ENCODE data around the gene CYP2A13.
"Not testable (repeated sequence)": the region's sequence is repeated elsewhere in the genome, so short reads cannot be mapped to it uniquely, and the experiment has no call there.

The CYP2A13 gene

DNA sequence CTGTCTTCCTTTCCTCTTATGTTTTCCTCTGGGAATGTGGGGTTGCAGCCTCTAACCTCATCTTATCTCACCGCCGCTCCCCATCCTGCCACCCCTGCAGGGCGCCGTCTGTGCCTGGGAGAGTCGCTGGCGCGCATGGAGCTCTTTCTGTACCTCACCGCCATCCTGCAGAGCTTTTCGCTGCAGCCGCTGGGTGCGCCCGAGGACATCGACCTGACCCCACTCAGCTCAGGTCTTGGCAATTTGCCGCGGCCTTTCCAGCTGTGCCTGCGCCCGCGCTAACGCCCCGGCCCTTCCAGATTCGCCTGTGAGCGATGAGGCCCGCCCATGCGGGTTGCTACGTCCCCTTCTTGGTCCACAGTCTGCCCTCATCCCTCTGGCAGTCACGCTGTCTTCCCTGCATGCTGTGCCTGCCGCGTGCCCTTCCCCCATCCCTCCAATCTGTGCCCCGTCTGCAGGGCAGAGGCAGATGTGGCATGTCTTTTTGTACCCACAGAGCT, 39.6 kb downstream of the CYP2A13 start:
- H3K27me3 Mint-ChIP-seq (ENCODE audit: low read depth), result peaks cover 36% of the 10 kb centered on the region
- H3K36me3 Mint-ChIP-seq (ENCODE audit: low read depth); H3K9me3 Mint-ChIP-seq; H3K27ac Mint-ChIP-seq: not testable (repeated sequence)
- DNase-seq (ENCODE audit: low spot score), result peak; percentile 52
- H3K4me3 Mint-ChIP-seq, result peak overlapping the region; percentile 61
- H3K4me1 Mint-ChIP-seq (ENCODE audit: low read depth), result peaks cover 13% of the 10 kb centered on the region

DNA sequence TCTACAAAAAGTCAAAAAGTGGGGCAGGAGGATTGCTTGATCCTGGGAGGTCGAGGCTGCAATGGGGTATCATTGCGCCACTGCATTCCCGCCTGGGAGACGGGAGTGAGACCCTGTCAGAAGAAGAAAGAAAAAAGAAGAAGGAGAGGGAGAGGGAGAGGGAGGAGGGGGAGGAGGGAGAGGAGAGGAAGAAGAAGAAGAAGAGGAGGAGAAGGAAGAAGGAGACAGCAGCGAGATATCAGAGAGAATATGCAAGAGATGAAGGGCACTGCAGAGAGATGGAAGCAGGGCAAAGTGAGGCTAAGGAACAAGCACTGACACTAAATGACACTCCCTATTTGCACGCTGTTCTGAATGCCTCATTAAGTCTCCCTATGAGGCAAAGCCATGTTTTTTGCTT, 40.4 kb downstream of the CYP2A13 start:
- H3K4me1 Mint-ChIP-seq (ENCODE audit: low read depth), result peaks cover 13% of the 10 kb centered on the region
- H3K27ac Mint-ChIP-seq, result no peak overlapping the region
- no peak overlapping the region for H3K4me3 Mint-ChIP-seq
- no peaks in the 10 kb centered on the region for H3K9me3 Mint-ChIP-seq
- peaks cover 41% of the 10 kb centered on the region for H3K27me3 Mint-ChIP-seq (ENCODE audit: low read depth)
- DNase-seq (ENCODE audit: low spot score), result no peak
- no peaks in the 10 kb centered on the region for H3K36me3 Mint-ChIP-seq (ENCODE audit: low read depth)

DNA sequence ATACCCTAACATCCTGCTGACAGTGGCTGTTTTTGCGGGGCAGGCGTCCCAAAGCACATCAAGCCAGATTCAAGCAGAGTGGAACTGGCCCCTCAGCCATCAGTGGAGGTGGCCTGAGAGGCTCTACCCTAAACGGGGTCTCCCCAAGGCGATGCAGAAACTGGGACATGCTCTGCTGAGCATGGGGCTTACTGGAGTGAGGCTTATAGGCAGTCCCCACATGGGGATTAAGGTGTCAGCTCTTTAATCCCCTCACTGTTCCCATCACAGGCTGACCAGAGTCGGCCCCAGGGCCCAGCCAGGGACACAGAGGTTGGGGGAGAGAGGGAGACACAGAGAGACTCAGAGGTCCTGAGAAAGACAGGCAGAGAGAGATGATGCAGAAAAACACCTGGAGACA, 42.9 kb downstream of the CYP2A13 start:
- Mint-ChIP-seq H3K36me3 (ENCODE audit: low read depth) (no peaks in the 10 kb centered on the region), H3K27me3 (ENCODE audit: low read depth) (peaks cover 52% of the 10 kb centered on the region), H3K9me3 (no peaks in the 10 kb centered on the region), H3K4me3 (no peak overlapping the region), H3K27ac (no peak overlapping the region), H3K4me1 (ENCODE audit: low read depth) (peaks cover 17% of the 10 kb centered on the region)
- DNase-seq (ENCODE audit: low spot score), result no peak

DNA sequence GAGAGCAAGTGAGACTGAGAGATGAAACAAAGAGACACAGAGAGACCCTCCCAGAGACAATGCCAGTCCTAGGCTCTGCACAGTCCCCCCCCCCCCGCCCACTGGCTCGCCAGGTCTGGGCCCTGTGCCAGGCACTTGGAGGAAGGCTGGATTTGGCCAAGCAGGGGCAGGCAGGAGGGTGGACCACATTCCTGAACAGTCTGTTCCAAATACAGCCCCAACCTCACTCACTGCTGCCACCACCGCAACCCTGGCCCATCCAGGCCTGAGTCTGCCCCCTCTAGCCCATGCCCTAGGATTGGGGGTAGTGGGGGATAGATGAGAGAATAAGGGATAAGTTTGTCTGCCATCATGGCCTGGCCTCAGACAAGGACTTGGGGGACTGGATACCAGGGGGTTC, 45.0 kb downstream of the CYP2A13 start:
- Mint-ChIP-seq H3K36me3 (ENCODE audit: low read depth) (no peaks in the 10 kb centered on the region), H3K27ac (no peak overlapping the region), H3K4me1 (ENCODE audit: low read depth) (peaks cover 6% of the 10 kb centered on the region), H3K4me3 (no peak overlapping the region), H3K27me3 (ENCODE audit: low read depth) (peaks cover 52% of the 10 kb centered on the region), H3K9me3 (no peaks in the 10 kb centered on the region)
- no peak for DNase-seq (ENCODE audit: low spot score)

DNA sequence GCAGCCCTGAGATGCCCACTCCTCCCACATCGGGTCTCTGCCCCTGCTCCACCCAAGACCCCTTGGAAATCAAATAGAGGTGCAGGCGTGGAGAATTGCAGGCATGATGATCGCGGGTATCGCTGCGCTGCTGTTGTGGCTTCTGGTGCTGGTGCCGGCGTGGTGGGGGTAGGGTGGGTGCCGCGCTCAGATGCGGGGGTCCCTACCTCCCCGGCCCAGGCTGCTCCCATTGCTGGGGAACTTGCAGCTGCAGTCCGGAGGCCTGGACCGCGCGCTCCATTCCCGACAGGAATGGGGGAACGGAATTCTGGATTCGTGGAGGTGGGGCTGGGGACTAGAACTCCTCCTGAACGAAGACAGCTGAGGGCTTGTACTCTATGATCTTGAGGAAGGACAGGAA, 46.4 kb downstream of the CYP2A13 start:
- Mint-ChIP-seq H3K4me3 (peak overlapping the region; percentile 44), H3K27me3 (ENCODE audit: low read depth) (peaks cover 41% of the 10 kb centered on the region)

DNA sequence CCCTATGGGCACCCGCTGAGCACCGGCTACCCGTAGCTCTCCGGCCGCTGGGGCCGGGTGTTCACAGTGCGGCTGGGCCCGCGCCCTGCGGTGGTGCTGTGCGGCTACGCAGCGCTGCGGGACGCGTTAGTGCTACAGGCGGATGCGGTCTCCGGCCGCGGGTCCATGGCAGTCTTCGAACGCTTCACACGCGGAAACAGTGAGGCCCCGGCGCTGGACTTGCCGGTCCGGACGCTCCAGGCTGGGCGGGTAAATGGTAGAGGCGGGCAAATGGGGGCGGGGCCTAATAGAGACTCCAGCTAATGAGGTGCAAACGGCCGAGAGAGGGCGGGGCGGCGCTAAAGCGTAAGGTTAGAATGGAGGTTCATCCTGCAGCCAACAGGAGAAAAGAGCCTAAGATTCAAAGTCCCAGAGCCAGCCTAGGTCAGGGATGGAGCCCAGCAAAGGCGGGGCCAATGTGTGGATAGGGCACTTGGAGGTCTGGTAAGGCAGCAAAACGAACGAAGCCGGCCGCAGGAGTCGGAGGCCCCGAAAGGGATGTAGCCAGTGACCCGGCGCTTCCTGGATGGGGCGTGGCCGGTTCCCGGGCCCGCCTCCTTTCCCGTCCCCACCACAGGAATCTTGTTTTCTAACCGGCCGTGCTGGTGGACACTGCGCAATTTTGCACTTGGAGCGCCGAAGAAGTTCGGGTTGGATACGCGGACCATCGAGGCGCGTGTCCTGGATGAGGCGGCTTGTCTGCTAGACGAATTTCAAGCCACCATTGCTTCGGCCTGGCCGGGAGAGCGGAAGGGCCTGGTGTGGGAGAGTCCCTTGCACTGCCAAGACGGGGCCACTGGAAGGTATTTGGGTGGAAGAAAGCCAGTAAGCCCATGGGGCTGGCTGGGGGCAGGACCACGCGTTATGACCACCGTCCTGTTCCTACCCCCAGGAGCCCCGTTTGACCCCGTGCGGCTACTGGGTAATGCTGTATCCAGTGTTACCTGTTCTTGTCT, 47.4 kb downstream of the CYP2A13 start:
- DNase-seq (ENCODE audit: low spot score), result peak; percentile 22
- Mint-ChIP-seq H3K4me3 (peak overlapping the region; percentile 89), H3K27me3 (ENCODE audit: low read depth) (peaks cover 36% of the 10 kb centered on the region), H3K27ac (peak overlapping the region; percentile 73)
- H3K4me1 Mint-ChIP-seq (ENCODE audit: low read depth); H3K9me3 Mint-ChIP-seq; H3K36me3 Mint-ChIP-seq (ENCODE audit: low read depth): not testable (repeated sequence)

More for the DNA sequence above, 46.4 kb downstream of the CYP2A13 start:
- no peak overlapping the region for H3K27ac Mint-ChIP-seq
- H3K4me1 Mint-ChIP-seq (ENCODE audit: low read depth), result peaks cover 5% of the 10 kb centered on the region
- DNase-seq (ENCODE audit: low spot score), result no peak
- H3K9me3 Mint-ChIP-seq, result no peaks in the 10 kb centered on the region
- no peaks in the 10 kb centered on the region for H3K36me3 Mint-ChIP-seq (ENCODE audit: low read depth)

DNA sequence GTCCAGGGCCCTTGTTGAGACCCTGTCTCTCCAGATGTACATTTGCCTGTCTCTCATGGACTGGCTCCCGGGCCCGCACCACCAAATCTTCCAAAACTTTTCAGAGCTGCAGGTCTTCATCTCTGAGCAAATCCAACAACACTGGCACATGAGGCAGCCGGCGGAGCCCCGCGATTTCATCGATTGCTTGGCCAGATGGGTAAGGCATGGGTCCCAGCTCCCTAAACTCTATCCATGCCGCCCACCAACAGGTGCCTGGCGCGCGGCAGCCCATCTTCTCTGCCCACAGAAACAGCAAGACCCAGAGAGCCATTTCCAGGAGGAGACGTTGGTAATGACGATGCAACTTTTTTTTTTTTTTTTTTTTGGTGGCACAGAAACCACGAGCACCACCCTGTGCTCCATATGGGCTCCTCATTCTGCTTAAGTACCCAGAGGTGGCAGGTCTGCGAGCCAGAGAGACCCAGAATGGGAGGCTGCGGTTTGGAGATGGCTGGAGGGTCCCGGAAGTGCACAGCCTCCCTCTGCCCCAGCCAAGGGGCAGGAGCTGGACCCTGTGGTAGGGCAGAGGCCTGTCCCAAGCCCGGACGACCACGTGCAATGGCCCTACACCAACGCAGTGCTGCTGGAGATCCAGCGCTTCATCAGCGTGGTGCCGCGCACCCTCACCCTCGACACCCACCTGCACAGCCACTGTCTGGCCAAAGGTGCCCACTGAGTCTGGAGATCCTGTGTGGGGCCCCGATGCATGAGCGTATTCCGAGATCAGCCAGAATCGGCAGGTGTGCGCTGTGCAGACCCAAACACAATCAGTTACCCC, 48.6 kb downstream of the CYP2A13 start:
- no peaks in the 10 kb centered on the region for H3K36me3 Mint-ChIP-seq (ENCODE audit: low read depth)
- H3K4me3 Mint-ChIP-seq, result peak overlapping the region; percentile 69
- peaks cover 5% of the 10 kb centered on the region for H3K4me1 Mint-ChIP-seq (ENCODE audit: low read depth)
- peaks cover 24% of the 10 kb centered on the region for H3K27me3 Mint-ChIP-seq (ENCODE audit: low read depth)
- H3K27ac Mint-ChIP-seq, result no peak overlapping the region
- no peak for DNase-seq (ENCODE audit: low spot score)
- no peaks in the 10 kb centered on the region for H3K9me3 Mint-ChIP-seq

DNA sequence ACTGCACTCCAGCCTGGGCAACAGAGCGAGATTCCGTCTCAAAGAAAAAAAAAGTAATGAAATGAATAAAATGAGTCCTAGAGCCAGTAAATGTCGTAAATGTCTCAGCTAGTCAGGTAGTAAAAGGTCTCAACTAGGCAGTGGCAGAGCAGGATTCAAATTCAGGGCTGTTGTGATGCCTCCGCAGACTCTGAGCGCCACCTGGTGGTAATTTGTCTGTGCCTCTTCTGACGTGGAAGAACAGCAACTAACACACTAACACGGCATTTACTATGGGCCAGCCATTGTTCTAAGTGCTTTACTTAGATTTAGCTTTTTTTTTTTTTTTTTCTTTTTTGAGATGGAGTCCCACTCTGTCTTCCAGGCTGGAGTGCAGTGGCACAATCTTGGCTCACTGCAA, 56.2 kb downstream of the CYP2A13 start:
- H3K4me3 Mint-ChIP-seq, result no peak overlapping the region
- DNase-seq (ENCODE audit: low spot score), result peak; percentile 71
- H3K27ac Mint-ChIP-seq, result no peak overlapping the region
- H3K36me3 Mint-ChIP-seq (ENCODE audit: low read depth), result no peaks in the 10 kb centered on the region
- H3K4me1 Mint-ChIP-seq (ENCODE audit: low read depth), result no peaks in the 10 kb centered on the region
- no peaks in the 10 kb centered on the region for H3K9me3 Mint-ChIP-seq
- peaks cover 16% of the 10 kb centered on the region for H3K27me3 Mint-ChIP-seq (ENCODE audit: low read depth)

All from T-helper 2 cell treated with Interferon-gamma antibody and Interleukin-4, amounts not matched to agents 5 μg/mL and 100 μg/mL, for 36 hours (primary cell).